Heart right ventricle (tissue), 16 donors: ENCODE measurements around the gene PLCH1. TPM values are rescaled to one million over a fixed set of nuclear protein-coding genes. Genes with fewer than 3 reads are reported as not detected.

ENCODE experiments used
- ATAC-seq, 8 donors: fragments of 200-7000 bp; cut with Tn5 transposase; one replicate each; pipeline ENCODE4 v1.9.1; 2020; ENCODE audit warnings: mild to moderate bottlenecking in 8 of 8, moderate library complexity in 8 of 8, moderate number of reproducible peaks in 1 of 8
- DNase-seq, 2 donors: peaks; one replicate each; pipeline ENCODE4 v3.0.0-alpha.2; 2020
- H3K27ac ChIP-seq, 10 donors: fragments of 200-600 bp; sonication (generic) in 2 of 10; one replicate each; pipeline versions ENCODE4 v1.5.0 to v1.8.0; 2020 to 2022; ENCODE audit warnings: mild to moderate bottlenecking in 3 of 10
- H3K27me3 ChIP-seq, 7 donors: fragments of 200-600 bp; one replicate each; pipeline ENCODE4 v1.8.0; 2021 to 2022; ENCODE audit warnings: mild to moderate bottlenecking in 2 of 7
- H3K36me3 ChIP-seq, 9 donors: fragments of 200-600 bp; sonication (generic) in 1 of 9; one replicate each; pipeline versions ENCODE4 v1.5.0 to v1.8.0; 2020 to 2022; ENCODE audit warnings: mild to moderate bottlenecking in 2 of 9
- H3K4me1 ChIP-seq, 9 donors: fragments of 200-600 bp; sonication (generic) in 1 of 9; one replicate each; pipeline versions ENCODE4 v1.5.0 to v1.8.0; 2020 to 2022; ENCODE audit warnings: mild to moderate bottlenecking in 4 of 9
- H3K4me3 ChIP-seq, 10 donors: fragments of 200-600 bp; sonication (generic) in 2 of 10; one replicate each; pipeline versions ENCODE4 v1.5.0 to v1.8.0; 2020 to 2022; ENCODE audit warnings: mild to moderate bottlenecking in 7 of 10, moderate library complexity in 2 of 10
- H3K9me3 ChIP-seq, 11 donors: fragments of 200-600 bp in 10 of 11; sonication (generic) in 2 of 11; one replicate each; pipeline versions ENCODE4 v1.5.0 to v1.8.0; 2013 to 2022; ENCODE audit warnings: mild to moderate bottlenecking in 2 of 11, control low read depth in 1 of 11, moderate library complexity in 1 of 11
- WGBS, 2 donors: extraction: QIAGEN DNeasy Blood & Tissue Kit; methylation state at CpG; one replicate each; pipeline ENCODE4 v1.1.7; 2013; ENCODE audit warnings: inconsistent platforms in 1 of 2; 5-methylcytosine and 5-hydroxymethylcytosine counted together
- intact Hi-C, 10 donors: fragments of 100-400 bp; cut with DNase I; formaldehyde crosslinking; loops; one replicate each; pipeline versions ENCODE4 v1.11.1 to v1.14.2; 2022
- polyA plus RNA-seq, 2 donors: library from polyadenylated mRNA; stranded (reverse); fragments of 200-250 nt; gene quantifications; one replicate each; pipeline ENCODE4 v1.2.3, GENCODE V29; 2013
- total RNA-seq, 10 donors: library from RNA; stranded (reverse); fragmentation: NEBNext Ultra II Directional in 3 of 10; extraction: Animal tissue kit (Norgen Biotek cat#: 25700) in 3 of 10; gene quantifications; one replicate each; pipeline versions ENCODE4 v1.2.1 to v1.2.4, GENCODE V29; 2021 to 2023
- TF ChIP-seq, protein P1 (sequence below), 9 donors: fragments of 200-600 bp; sonication (generic) in 2 of 9; IDR thresholded peaks; one replicate each; pipeline versions ENCODE4 v1.5.0 to v1.8.0; 2021 to 2022; ENCODE audit warnings: antibody characterized with exemption in 9 of 9, mild to moderate bottlenecking in 5 of 9, moderate library complexity in 1 of 9
- donor health status: Arrhythmogenic right ventricular cardiomyopathy.
- donor health status: ischemic (EF 13 %, LVEDD 7.1; RV severe dilation, severe dysfunction).
- donor health status: healthy with polysubstance abuse.
- donor health status: DM: no; HTN: yes; CAD: no.
- donor health status: DM: no; HTN: no; CAD: no.
- donor health status: ischemic (EF 25% LVEDD 6.9; RV normal size, moderate dysfunction).
- donor health status: ischemic (EF 25% LVEDD 5.7; RV mildly dilated, moderate dysfunction).
- donor health status: healthy.
- donor health status: DM: yes; HTN: yes; CAD: no.
- donor health status: Ischemic cardiomyopathy.
- donor health status: ischemic (EF 35%, LVEDD 5.7; RV mildly dilated, moderate dysfunction).
- donor health status: nonischemic (EF 11% LVEDD 7.7; RV severe dilation, severe dysfunction).
- donor health status: DM: yes; HTN: yes; CAD: no.
- donor health status: PGD.
- donor health status: ischemic (EF 29% LVEDD 5.4; RV normal size, mild dysfunction).
- donor health status: nonischemic (EF 23%, LVEDD 6.1; RV moderate dilation, normal function).

The PLCH1 gene
- total and polyA plus RNA-seq, 12 donors: 0.13 to 2.1 (median 0.51) TPM

DNA sequence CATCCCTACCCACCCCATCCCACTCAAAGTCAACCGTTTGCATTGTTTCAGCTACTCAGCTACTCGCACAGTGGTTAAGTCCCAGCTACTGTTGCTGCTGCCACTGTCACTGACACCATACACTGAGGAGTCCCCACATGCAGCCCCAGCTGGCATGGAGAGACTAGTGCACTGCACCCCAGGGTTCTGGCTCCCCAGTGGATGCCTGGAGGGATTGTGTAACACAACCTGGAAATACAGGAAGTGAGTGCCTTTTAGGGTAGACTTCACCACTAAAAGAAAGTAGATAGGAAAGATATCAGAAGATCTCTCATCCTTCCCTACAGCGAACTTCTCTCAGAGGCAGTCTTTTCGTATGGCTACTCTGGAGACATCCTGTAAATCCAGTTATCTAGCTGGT is 282.2 kb downstream of the PLCH1 start:
- Histone ChIP-seq H3K4me3 (no peak overlapping the region), H3K9me3 (peaks cover 0 to 22% (median 10%) of the 10 kb centered on the region in 11 donors), H3K4me1 (no peaks in the 10 kb centered on the region), H3K36me3 (no peaks in the 10 kb centered on the region), H3K27ac (no peak overlapping the region), H3K27me3 (no peaks in the 10 kb centered on the region)
- no peak for DNase-seq
- TF ChIP-seq, protein P1, sequence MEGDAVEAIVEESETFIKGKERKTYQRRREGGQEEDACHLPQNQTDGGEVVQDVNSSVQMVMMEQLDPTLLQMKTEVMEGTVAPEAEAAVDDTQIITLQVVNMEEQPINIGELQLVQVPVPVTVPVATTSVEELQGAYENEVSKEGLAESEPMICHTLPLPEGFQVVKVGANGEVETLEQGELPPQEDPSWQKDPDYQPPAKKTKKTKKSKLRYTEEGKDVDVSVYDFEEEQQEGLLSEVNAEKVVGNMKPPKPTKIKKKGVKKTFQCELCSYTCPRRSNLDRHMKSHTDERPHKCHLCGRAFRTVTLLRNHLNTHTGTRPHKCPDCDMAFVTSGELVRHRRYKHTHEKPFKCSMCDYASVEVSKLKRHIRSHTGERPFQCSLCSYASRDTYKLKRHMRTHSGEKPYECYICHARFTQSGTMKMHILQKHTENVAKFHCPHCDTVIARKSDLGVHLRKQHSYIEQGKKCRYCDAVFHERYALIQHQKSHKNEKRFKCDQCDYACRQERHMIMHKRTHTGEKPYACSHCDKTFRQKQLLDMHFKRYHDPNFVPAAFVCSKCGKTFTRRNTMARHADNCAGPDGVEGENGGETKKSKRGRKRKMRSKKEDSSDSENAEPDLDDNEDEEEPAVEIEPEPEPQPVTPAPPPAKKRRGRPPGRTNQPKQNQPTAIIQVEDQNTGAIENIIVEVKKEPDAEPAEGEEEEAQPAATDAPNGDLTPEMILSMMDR (IDR thresholded peaks at IDR 0.05): no peak
- WGBS, 2 donors: 65% methylated on average over 4 of the region's 4 CpGs
- intact Hi-C loops: no loop called here
- no peak for ATAC-seq

DNA sequence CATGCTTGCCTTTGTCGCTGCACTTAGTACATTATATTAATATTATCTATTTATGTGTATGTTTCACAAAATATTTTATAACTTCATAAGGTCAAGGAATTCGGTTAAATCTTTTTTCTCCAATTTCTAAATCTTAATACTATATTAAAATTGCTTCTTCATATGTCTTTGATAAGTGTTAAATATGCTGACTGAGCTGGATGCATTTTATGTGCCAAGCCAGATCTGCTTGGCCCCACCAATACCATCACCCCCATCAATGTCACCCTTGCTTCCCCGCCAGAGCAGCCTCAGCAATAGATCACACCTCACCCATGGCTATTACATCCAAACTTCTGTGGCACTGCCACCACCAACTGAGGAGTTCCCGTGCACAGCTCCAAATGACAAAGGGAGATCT is 287.3 kb downstream of the PLCH1 start:
- DNase-seq (no peak), ATAC-seq (no peak)
- H3K27ac ChIP-seq: no peak overlapping the region
- H3K27me3 ChIP-seq: no peaks in the 10 kb centered on the region
- H3K4me3 ChIP-seq: no peak overlapping the region
- TF ChIP-seq, protein P1 (IDR thresholded peaks at IDR 0.05): no peak
- no peaks in the 10 kb centered on the region for H3K36me3 ChIP-seq
- no peaks in the 10 kb centered on the region for H3K9me3 ChIP-seq
- 83 to 88% methylated on average over 4 of the region's 4 CpGs for WGBS, 2 donors
- intact Hi-C loops: loop anchor here in 1 of 10 donors (10.0 kb wide), 1 partner anchor 73 kb away; no protein-coding TSS in a partner anchor
- no peaks in the 10 kb centered on the region for H3K4me1 ChIP-seq

DNA sequence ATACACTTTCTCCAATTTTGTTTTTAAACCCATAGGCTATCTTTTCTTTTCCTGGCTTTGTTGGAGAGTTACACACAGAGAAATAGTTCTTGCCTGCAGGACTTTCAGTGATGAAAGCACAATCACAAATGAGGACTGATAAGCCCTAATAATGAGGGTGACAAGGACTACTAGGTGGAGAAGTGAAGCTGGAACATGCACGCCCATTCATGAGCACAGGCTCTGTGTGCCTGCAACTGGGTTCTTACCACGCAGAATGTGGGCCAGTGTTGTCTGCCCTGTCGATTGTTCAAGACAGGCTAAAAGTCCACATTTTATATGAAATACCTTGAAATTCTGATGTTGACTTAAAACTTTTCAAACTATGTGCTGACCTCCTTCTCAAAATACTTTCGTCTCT is 289.1 kb downstream of the PLCH1 start:
- no peak for ATAC-seq
- no peak overlapping the region for H3K4me3 ChIP-seq
- no peaks in the 10 kb centered on the region for H3K27me3 ChIP-seq
- no peak overlapping the region for H3K27ac ChIP-seq
- TF ChIP-seq, protein P1 (IDR thresholded peaks at IDR 0.05): no peak
- intact Hi-C loops: loop anchor here in 1 of 10 donors (10.0 kb wide), 1 partner anchor 71 kb away; no protein-coding TSS in a partner anchor
- H3K36me3 ChIP-seq: no peaks in the 10 kb centered on the region
- no peaks in the 10 kb centered on the region for H3K9me3 ChIP-seq
- 72 to 80% methylated on average over 4 of the region's 4 CpGs for WGBS, 2 donors
- no peak for DNase-seq
- H3K4me1 ChIP-seq: no peaks in the 10 kb centered on the region

DNA sequence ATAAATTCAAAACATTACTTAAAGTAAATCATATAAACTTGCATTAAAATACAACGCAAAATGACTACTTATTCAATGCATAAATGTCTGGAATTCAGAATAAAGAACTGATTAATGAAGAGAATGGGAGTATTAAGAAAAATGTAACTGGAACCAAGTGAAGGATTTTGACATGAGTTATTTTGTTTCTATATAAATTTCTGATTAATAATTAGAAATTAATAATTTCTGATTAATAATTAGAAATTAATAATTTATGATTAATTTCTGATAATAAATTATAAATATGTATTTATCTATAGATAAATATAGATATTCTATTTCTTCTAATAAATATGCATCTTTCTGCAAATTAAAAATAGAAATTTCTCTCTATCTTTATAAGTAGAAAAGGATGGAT is 291.4 kb downstream of the PLCH1 start:
- Histone ChIP-seq H3K36me3 (no peaks in the 10 kb centered on the region), H3K27ac (no peak overlapping the region), H3K9me3 (no peaks in the 10 kb centered on the region), H3K27me3 (no peaks in the 10 kb centered on the region), H3K4me1 (peaks cover 0 to 12% (median 0%) of the 10 kb centered on the region in 9 donors), H3K4me3 (no peak overlapping the region)
- ATAC-seq (no peak), DNase-seq (no peak)
- WGBS, 2 donors: 83 to 87% methylated on average over 1 of the region's 1 CpG
- TF ChIP-seq, protein P1 (IDR thresholded peaks at IDR 0.05): no peak
- intact Hi-C loops: loop anchor here in 1 of 10 donors (10.0 kb wide), 1 partner anchor 69 kb away; no protein-coding TSS in a partner anchor
